HFFc6 (cell line): ENCODE results near the gene ARHGAP27. TPM values are rescaled to one million over a fixed set of nuclear protein-coding genes. Genes with fewer than 3 reads are reported as not detected.

ENCODE experiments used
- DNase-seq: peaks from one replicate; pipeline ENCODE4 v3.0.0-alpha.2; 2018
- H3K27ac Mint-ChIP-seq: 2 replicates; pipeline ENCODE4 v1.8.0; 2020; ENCODE audit warnings: mild to moderate bottlenecking, mixed read lengths
- H3K27me3 Mint-ChIP-seq: 2 replicates; pipeline ENCODE4 v1.8.0; 2021; ENCODE audit warnings: mild to moderate bottlenecking, moderate library complexity, mixed read lengths; ENCODE audit not compliant: insufficient read depth
- H3K36me3 Mint-ChIP-seq: 2 replicates; pipeline ENCODE4 v1.8.0; 2021; ENCODE audit warnings: low read depth, mixed read lengths
- H3K4me1 Mint-ChIP-seq: 2 replicates; pipeline ENCODE4 v1.8.0; 2020; ENCODE audit warnings: low read depth, mixed read lengths
- H3K4me3 Mint-ChIP-seq: 2 replicates; pipeline ENCODE4 v1.8.0; 2020; ENCODE audit warnings: mild to moderate bottlenecking, moderate library complexity, mixed read lengths
- H3K9me3 Mint-ChIP-seq: 2 replicates; pipeline ENCODE4 v1.8.0; 2020; ENCODE audit warnings: mild to moderate bottlenecking, mixed read lengths
- CTCF ChIP-seq: fragments of 200-600 bp; sonication (generic); IDR thresholded peaks from 2 replicates; pipeline ENCODE4 v1.5.0; 2021; ENCODE audit warnings: antibody characterized with exemption, mild to moderate bottlenecking
- total RNA-seq, 6 experiments: library from RNA; stranded (reverse); fragmentation: NEBNext Ultra II Directional; extraction: Animal tissue kit (Norgen Biotek cat#: 25700); gene quantifications; 2 replicates in 1 of 6; 3 replicates in 5 of 6; pipeline ENCODE4 v1.2.3, GENCODE V29; 2021

Gene ARHGAP27
- total RNA-seq, 6 experiments from 2014 or later: 1.8 to 3.8 (median 2.7) TPM

- Mint-ChIP-seq H3K36me3 (peaks cover 5% of the 10 kb centered on the region; the same call in 1 of the 2 replicates), H3K4me3 (no peak overlapping the region), H3K27me3 (peaks cover 21% of the 10 kb centered on the region), H3K9me3 (no peaks in the 10 kb centered on the region; the same call in 1 of the 2 replicates), H3K4me1 (peaks cover 11% of the 10 kb centered on the region), H3K27ac (no peak overlapping the region)
- no peak for TF ChIP-seq CTCF
- DNase-seq: no peak
Measured at GRCh38 chr17:45425984-45426413, 6.7 kb downstream of the ARHGAP27 start.

GRCh38 chr17:45425125-45425983 is 7.3 kb downstream of the ARHGAP27 start:
- Mint-ChIP-seq H3K27ac (peak overlapping the region; percentile 51), H3K9me3 (no peaks in the 10 kb centered on the region; the same call in 1 of the 2 replicates), H3K4me3 (peak overlapping the region; percentile 30; the same call in 1 of the 2 replicates), H3K27me3 (peaks cover 14% of the 10 kb centered on the region), H3K4me1 (peaks cover 11% of the 10 kb centered on the region), H3K36me3 (peaks cover under 1% of the 10 kb centered on the region; the same call in 1 of the 2 replicates)
- TF ChIP-seq CTCF: peak; percentile 68
- DNase-seq: peak; percentile 57

- H3K4me1 Mint-ChIP-seq: peaks cover 11% of the 10 kb centered on the region
- H3K36me3 Mint-ChIP-seq: no peaks in the 10 kb centered on the region
- DNase-seq: no peak
- no peak for TF ChIP-seq CTCF
- no peak overlapping the region for H3K4me3 Mint-ChIP-seq
- H3K27me3 Mint-ChIP-seq: peaks cover 11% of the 10 kb centered on the region
- no peaks in the 10 kb centered on the region for H3K9me3 Mint-ChIP-seq
- H3K27ac Mint-ChIP-seq: no peak overlapping the region
Measured at GRCh38 chr17:45424769-45425124, 7.9 kb downstream of the ARHGAP27 start.

GRCh38 chr17:45423975-45424335 is 8.7 kb downstream of the ARHGAP27 start:
- Mint-ChIP-seq H3K27ac (no peak overlapping the region), H3K4me3 (no peak overlapping the region), H3K9me3 (no peaks in the 10 kb centered on the region), H3K27me3 (peaks cover 8% of the 10 kb centered on the region), H3K36me3 (no peaks in the 10 kb centered on the region), H3K4me1 (peaks cover 9% of the 10 kb centered on the region)
- no peak for TF ChIP-seq CTCF
- DNase-seq: no peak

- Mint-ChIP-seq H3K27ac (no peak overlapping the region), H3K4me1 (peaks cover 4% of the 10 kb centered on the region), H3K4me3 (no peak overlapping the region), H3K27me3 (peaks cover 2% of the 10 kb centered on the region), H3K36me3 (no peaks in the 10 kb centered on the region), H3K9me3 (no peaks in the 10 kb centered on the region)
- no peak for TF ChIP-seq CTCF
- DNase-seq: no peak
Measured at GRCh38 chr17:45423304-45423974, 9.2 kb downstream of the ARHGAP27 start.
